ENCODE results near the gene ZFYVE21.
A peak's percentile ranks its signal among the peaks of the same experiment; 100 is the strongest.
"Not testable (repeated sequence)": the region's sequence is repeated elsewhere in the genome, so short reads cannot be mapped to it uniquely, and the experiment has no call there.

Gene ZFYVE21

DNA sequence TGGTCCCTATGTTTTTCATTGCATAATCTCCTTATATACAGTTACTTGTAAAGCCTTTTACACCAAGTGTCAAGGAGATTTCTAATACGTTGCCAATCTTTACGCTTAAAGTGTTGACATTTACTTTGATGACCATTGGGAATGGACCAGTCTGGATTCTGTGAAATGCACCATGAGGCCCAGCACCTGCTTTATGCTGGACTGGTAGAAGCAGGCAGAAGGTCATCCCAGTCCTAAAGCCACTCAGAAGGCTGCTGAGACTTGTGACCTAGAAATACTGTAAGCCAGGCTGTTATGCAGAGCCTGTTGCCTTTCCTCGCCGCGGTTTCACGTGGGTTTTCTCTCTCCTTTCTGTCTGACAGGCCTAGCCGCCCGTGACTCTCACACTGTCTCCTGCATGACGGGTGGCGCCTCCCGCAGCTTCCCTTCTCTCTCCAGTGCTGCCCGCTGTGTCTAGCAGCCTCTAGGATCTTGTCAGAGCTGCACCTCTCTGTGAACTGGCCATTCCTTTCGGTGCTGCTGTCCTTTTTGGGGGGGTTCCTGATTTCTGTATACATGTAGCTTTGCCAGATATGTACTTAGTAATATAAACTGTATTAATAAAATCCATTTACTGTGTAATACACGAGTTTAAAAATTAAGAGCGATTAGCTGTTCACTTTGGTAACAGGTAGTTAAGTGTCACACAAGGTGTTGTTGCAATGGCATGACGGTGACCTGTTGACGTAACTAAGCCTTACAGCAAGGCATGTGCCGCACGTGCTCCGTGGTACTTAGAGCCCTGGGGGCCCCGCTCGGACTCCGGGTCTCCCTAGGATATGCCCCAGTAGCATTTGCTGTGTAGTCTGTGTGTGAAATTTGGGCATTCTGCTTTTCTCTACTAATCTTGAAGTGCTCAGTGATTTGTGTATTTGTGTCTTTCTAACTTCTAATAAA is 30.1 kb upstream of the ZFYVE21 start:
- TF ChIP-seq, protein P1, sequence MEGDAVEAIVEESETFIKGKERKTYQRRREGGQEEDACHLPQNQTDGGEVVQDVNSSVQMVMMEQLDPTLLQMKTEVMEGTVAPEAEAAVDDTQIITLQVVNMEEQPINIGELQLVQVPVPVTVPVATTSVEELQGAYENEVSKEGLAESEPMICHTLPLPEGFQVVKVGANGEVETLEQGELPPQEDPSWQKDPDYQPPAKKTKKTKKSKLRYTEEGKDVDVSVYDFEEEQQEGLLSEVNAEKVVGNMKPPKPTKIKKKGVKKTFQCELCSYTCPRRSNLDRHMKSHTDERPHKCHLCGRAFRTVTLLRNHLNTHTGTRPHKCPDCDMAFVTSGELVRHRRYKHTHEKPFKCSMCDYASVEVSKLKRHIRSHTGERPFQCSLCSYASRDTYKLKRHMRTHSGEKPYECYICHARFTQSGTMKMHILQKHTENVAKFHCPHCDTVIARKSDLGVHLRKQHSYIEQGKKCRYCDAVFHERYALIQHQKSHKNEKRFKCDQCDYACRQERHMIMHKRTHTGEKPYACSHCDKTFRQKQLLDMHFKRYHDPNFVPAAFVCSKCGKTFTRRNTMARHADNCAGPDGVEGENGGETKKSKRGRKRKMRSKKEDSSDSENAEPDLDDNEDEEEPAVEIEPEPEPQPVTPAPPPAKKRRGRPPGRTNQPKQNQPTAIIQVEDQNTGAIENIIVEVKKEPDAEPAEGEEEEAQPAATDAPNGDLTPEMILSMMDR (IDR thresholded peaks at IDR 0.05; ENCODE audit: extremely low read depth, missing control alignments) = no peak
- DNase-seq (ENCODE audit: low spot score) = no peak

DNA sequence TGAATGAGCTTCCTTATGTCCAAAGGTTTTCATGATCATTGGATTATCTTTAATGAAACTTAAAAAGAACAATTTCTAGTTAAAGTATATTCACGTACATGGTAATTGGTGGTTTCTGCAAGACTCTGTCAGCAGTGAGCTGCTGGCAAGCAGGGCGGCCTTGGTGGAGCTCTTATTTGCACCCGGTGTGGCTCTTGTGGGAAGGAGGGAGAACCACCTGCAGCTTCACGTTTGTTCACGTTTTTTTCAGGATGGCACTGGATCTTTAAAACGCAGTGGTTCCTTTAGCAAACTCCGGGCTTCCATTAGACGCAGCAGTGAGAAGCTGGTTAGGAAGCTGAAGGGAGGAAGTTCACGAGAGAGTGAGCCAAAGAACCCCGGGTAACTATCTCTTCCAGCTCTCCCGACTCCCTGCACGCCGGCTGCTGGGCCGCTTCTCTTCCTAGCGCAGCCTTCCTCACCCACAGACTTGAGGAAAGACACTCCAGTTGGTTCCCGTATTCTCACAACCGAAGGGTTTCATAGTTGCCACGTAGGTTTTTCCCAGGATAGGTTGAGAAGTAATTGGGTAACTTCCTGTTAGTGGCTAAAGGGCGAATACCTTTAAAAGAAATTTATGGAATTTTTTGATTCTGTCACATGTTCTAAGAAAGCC is 28.7 kb upstream of the ZFYVE21 start:
- TF ChIP-seq, protein P1 (IDR thresholded peaks at IDR 0.05; ENCODE audit: extremely low read depth, missing control alignments) = no peak
- DNase-seq (ENCODE audit: low spot score) = no peak

DNA sequence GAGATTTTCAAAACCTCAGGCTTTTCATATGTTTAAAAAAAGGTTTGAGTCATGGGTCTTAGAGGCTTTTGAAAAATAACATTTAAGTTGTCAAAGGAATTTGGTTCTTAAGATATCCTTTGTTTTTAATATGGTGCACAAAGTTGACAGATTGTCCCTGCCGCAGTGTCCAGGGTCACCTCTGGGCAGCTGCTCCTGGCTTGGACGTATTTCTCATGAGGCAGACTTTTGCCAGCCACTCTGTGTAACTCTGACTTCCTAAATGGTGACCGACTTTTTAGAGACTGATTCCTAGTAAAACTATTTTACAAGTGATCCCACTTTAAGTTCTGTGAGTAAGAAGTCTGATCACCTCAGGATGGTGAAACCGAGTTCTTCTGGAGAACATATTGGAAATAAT is 27.9 kb upstream of the ZFYVE21 start:
- DNase-seq (ENCODE audit: low spot score) = no peak
- TF ChIP-seq, protein P1 (IDR thresholded peaks at IDR 0.05; ENCODE audit: extremely low read depth, missing control alignments) = no peak

DNA sequence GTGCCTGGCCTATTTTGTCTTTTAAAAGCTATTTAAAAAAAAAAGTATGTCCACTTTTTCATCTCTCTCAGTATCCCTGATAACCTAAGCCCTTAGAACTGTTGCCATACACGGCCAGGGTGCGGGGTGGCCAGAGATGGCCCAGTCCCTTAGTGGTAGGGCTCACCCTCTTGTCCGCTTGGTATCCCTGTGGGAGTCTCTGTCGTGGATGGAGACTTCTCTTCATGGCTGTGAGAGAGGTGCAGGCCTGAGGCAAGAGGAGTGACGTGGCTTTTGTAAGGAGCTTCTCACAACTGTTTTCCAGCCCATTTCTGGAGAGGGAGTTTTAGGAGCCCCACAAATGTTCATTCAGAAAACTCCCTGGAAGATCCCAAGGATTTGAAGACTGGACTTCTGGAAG is 27.2 kb upstream of the ZFYVE21 start:
- TF ChIP-seq, protein P1 (IDR thresholded peaks at IDR 0.05; ENCODE audit: extremely low read depth, missing control alignments) = no peak
- DNase-seq (ENCODE audit: low spot score) = no peak

DNA sequence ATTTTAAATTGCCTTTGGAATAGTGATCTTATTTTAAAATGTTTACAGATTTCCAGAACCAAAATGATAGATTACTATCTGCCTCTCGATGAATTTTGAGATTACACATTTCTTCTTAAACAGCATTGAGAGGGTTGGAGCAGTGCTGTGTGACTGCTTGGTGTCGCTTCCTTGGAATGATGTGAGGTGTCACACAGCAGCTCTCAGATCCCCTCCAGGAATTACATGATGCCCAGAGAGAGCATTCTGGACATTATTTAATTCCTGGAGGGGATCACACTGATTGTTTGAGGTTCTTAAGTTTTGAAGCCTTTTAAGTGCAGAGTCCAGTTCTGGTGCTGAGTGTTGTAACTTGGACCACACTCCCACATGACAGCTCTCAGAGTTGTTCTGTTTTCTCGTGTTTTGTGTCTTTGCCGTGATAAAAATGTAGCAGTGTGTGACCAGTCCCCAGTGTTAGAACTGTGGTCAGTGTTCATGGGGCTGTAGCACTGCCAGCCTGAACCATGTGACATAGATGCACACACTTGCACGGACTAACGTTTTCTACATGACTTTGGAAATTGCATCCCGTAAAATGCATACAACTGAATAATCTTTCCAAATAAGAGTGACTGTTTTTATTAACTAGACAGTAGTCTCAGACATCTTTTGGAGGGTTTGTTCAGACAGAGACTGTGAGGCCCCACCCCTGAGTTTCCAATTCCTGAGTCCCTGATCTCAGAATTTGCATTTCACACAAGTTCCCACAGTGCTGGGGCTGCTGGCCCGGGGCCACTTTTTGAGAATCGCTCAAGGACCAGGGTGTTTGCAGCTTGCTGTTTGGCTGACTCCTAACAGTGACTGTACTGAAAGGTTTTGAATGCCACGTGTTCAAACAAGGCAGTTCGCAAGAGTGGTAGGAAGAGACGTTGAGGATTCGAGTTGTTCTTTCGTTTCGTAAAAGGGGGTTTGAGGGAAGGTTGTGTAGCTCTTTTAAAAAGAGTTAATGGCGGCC is 26.4 kb upstream of the ZFYVE21 start:
- DNase-seq (ENCODE audit: low spot score) = peak; percentile 84

DNA sequence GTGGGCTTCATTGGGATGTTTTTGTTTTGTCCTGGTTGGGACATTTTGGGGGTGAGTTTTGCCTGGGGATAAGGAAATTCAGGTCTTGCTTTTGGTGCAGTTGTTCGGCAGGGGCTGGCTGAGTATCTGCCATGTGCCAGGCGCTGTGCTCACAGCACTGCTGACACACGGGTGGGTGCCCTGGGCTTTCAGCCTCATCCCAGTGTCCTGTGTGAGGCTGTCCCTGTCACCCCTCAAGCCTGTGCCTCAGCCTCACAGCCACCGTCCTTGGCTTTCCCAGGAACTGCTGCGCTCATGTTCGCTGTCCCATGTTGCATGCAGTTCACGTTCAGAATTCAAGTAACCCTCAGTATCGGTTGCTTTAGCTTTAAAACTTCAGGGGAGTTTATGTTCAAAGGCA is 25.3 kb upstream of the ZFYVE21 start:
- DNase-seq (ENCODE audit: low spot score) = no peak
- TF ChIP-seq, protein P1 (IDR thresholded peaks at IDR 0.05; ENCODE audit: extremely low read depth, missing control alignments) = no peak

More for the DNA sequence above, 26.4 kb upstream of the ZFYVE21 start:
- TF ChIP-seq, protein P1 (IDR thresholded peaks at IDR 0.05; ENCODE audit: extremely low read depth, missing control alignments) = no peak

DNA sequence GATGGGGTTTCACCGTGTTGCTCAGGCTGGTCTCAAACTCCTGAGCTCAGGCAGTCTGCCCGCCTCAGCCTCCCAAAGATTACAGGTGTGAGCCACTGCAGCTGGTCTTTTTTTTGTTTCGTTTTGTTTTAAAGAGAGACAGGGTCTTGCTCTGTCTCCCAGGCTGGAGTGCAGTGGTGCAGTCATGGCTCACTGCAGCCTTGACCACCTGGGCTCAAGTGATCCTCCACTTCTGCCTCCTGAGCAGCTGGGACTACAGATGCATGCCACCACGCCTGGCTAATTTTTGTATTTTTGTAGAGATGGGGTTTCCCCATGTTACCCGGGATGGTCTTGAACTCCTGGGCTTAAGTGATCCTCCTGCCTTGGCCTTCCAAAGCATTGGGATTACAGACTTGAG is 24.0 kb upstream of the ZFYVE21 start:
- DNase-seq (ENCODE audit: low spot score) = not testable (repeated sequence)

Data from GM20000 (cell line).